ENCODE data around the gene GALM. TPM values are rescaled to one million over a fixed set of nuclear protein-coding genes. Genes with fewer than 3 reads are reported as not detected.

Gene GALM
- total and polyA plus RNA-seq, 8 donors, result 12.8 to 33.6 (median 25.3) TPM

DNA sequence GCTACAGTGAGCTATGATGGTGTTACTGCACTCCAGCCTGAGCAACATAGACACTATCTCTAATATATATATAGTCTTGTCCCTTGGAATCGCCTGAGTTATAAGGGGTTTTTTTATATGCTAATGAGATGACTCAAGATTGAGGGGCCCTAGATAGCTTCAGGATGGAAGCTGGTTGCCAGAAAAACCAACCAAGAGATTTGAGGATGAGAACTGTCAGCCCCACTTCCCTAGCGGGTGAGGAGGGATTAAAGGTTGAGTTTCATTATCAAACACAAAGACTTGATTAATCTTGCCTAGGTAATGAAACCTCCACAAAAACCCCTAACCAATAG lies 12.6 kb upstream of the GALM start:
- no peak overlapping the region for H3K4me3 ChIP-seq
- H3K9me3 ChIP-seq, result no peaks in the 10 kb centered on the region
- DNase-seq, result no peak
- H3K27ac ChIP-seq, result no peak overlapping the region
- H3K27me3 ChIP-seq, result no peaks in the 10 kb centered on the region
- no peak for ATAC-seq
- TF ChIP-seq, protein P1, sequence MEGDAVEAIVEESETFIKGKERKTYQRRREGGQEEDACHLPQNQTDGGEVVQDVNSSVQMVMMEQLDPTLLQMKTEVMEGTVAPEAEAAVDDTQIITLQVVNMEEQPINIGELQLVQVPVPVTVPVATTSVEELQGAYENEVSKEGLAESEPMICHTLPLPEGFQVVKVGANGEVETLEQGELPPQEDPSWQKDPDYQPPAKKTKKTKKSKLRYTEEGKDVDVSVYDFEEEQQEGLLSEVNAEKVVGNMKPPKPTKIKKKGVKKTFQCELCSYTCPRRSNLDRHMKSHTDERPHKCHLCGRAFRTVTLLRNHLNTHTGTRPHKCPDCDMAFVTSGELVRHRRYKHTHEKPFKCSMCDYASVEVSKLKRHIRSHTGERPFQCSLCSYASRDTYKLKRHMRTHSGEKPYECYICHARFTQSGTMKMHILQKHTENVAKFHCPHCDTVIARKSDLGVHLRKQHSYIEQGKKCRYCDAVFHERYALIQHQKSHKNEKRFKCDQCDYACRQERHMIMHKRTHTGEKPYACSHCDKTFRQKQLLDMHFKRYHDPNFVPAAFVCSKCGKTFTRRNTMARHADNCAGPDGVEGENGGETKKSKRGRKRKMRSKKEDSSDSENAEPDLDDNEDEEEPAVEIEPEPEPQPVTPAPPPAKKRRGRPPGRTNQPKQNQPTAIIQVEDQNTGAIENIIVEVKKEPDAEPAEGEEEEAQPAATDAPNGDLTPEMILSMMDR (IDR thresholded peaks at IDR 0.05), result no peak
- intact Hi-C loops (cut with DNase I), result no loop called here
- no peaks in the 10 kb centered on the region for H3K36me3 ChIP-seq
- peaks cover 0 to 32% of the 10 kb centered on the region in 2 donors for H3K4me1 ChIP-seq

DNA sequence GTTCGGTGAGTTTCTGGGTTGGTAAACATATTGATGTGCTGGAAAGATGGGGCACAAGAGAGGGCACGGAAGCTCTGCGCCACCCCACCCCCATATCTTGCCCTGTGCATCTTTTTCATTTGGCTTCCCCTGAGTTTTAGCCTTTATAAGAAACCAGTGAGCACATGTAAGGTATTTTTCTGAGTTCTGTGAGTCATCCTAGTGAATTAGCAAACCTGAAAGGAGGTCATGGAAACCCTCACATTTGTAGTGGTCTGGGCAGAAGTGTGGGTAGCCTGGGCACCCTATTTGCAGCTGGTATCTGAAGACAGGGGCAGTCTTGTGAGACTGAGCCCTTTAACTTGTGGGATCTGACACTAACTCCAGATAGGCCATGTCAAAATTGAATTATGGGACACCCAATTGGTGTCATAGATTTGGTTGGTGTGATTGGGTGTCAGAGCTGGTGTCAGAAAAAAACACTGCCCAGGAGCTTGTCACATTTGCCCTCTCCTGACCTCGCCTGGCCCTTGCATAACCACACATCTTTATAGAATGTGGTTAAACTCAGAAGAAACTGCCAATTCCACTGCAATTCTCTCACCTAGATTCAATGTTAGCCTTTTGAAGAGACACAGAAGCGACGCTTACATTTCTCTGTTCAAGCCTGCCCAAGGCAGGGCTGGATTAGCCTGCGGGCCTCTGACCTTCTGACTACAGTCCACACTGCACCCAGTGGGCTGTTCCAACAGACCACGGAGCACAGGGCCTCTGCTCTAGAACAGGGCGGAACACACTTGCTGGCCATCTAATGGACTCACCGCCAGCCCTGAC lies 12.0 kb upstream of the GALM start:
- Histone ChIP-seq H3K4me1 (peaks cover 0 to 36% of the 10 kb centered on the region in 2 donors), H3K36me3 (no peaks in the 10 kb centered on the region), H3K9me3 (no peaks in the 10 kb centered on the region), H3K27ac (no peak overlapping the region), H3K4me3 (no peak overlapping the region), H3K27me3 (no peaks in the 10 kb centered on the region)
- DNase-seq, result no peak
- TF ChIP-seq, protein P1 (IDR thresholded peaks at IDR 0.05), result no peak
- ATAC-seq, result no peak
- intact Hi-C loops (cut with DNase I), result no loop called here

DNA sequence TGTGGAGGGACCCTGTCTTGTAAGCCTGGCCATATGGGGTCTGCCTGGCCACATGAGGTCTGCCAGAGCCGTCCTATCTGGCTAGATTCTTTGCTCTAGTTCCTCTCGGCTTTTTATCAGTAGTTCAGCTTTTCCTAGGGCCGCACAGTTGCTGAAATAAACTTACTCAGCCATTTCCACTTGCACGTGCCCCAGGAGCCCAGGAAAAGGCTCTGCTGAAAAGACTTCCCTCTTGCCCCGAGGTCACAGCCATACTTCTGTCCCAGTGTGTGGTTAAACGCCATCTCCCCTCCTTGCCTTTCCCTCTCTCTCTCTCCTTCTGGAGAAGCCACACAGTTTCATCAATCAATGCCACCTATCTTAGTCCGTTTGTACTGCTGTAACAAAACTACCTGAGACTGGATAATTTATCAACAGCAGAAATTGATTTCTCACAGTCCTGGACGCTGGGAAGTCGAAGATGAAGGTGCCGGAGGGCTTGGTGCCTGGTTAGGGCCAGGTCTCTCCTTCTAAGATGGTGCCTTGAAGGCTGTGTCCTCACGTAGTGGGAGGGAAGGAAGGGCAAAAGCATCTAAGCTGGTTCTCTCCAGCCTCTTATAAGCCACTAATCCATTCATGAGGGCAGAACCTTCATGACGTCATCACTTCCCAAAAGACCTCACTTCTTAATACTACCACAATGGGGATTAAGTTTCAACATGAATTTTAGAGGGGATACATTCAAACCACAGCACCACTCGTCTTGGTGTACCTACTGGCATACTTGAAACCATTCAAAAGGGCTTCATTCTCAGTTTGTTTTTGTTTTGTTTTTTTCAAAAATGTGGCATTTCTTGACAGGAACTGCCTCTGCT lies 11.2 kb upstream of the GALM start:
- H3K4me3 ChIP-seq, result no peak overlapping the region
- TF ChIP-seq, protein P1 (IDR thresholded peaks at IDR 0.05), result no peak

DNA sequence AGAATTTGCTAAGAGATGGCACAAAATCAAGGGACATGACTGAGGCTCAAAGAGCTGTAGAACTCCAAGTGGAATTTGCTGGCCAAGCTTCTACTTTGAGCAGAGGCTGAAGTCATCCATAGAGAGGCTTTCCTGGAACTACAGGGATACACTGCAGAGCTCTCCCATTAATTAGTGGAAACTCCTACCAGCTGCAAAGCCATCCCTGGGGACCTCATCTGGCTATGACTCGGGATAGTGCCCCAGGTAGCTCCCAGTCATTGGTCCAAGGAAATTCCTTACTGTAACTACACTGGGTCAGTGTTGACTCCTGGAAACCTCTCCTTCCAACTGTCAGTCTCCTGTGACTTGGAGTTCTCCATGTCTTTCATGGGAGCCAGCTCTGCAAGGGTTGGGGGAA lies 10.5 kb upstream of the GALM start:
- Histone ChIP-seq H3K4me1 (peaks cover 0 to 36% of the 10 kb centered on the region in 2 donors), H3K4me3 (no peak overlapping the region), H3K9me3 (no peaks in the 10 kb centered on the region), H3K27me3 (no peaks in the 10 kb centered on the region), H3K36me3 (no peaks in the 10 kb centered on the region), H3K27ac (no peak overlapping the region)
- TF ChIP-seq, protein P1 (IDR thresholded peaks at IDR 0.05), result no peak
- DNase-seq, result no peak
- intact Hi-C loops (cut with DNase I), result no loop called here
- no peak for ATAC-seq

More for the DNA sequence above, 11.2 kb upstream of the GALM start:
- intact Hi-C loops (cut with DNase I), result no loop called here
- no peaks in the 10 kb centered on the region for H3K27me3 ChIP-seq
- peaks cover 0 to 36% of the 10 kb centered on the region in 2 donors for H3K4me1 ChIP-seq
- no peak overlapping the region for H3K27ac ChIP-seq
- no peaks in the 10 kb centered on the region for H3K36me3 ChIP-seq
- ATAC-seq, result peak; percentile 42
- H3K9me3 ChIP-seq, result no peaks in the 10 kb centered on the region
- no peak for DNase-seq

DNA sequence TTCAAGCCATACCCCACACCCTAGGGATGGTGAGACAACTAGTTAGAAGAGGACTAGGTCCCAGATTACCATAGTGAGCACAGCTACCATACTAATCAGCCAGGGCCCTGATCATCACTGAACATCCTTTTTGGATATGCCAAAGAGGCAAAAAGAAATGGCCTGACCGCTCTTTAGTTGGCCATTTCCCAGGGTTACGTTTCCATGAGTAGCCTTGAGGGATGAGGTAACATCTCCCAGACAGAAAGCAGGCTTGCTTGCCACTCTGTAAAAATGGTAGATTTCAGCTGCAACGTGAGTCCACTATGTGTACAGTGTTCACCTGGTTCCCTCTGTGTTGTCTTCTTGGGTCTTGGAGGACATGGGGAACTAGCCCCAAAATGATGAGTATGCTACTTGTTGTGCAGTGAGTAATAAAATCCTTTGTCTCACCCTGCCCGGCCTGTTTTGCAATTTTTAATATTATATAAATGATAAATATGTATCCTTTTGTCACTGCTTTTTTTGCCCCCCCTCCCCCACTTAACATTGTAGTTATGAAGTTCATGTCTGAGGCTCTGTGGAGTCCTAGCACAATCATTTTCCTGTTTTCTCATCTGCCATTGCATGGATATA lies 8.9 kb upstream of the GALM start:
- intact Hi-C loops (cut with DNase I), result no loop called here
- Histone ChIP-seq H3K27ac (no peak overlapping the region), H3K36me3 (no peaks in the 10 kb centered on the region), H3K9me3 (no peaks in the 10 kb centered on the region), H3K4me3 (no peak overlapping the region), H3K4me1 (peaks cover 0 to 35% of the 10 kb centered on the region in 2 donors), H3K27me3 (no peaks in the 10 kb centered on the region)
- ATAC-seq, result no peak
- DNase-seq, result no peak
- TF ChIP-seq, protein P1 (IDR thresholded peaks at IDR 0.05), result no peak
